Body of pancreas (tissue), 4 donors: ENCODE data around the gene FGF2. TPM values are rescaled to one million over a fixed set of nuclear protein-coding genes. Genes with fewer than 3 reads are reported as not detected.
A peak's percentile ranks its signal among the peaks of the same experiment; 100 is the strongest.

Source experiments
- ATAC-seq: fragments of 150-250 bp; one replicate; pipeline ENCODE4 v1.9.1; 2016
- DNase-seq, 4 donors: peaks; one replicate each; pipeline ENCODE4 v3.0.0-alpha.2; 2019
- H3K27ac ChIP-seq, 4 donors: fragments of 200-600 bp; sonication (generic); 1 replicate in 3 of 4; 2 replicates in 1 of 4; pipeline versions ENCODE4 v1.5.1 to v1.6.1; 2016 to 2019; ENCODE audit warnings: mild to moderate bottlenecking in 1 of 4, mixed read lengths in 1 of 4, moderate library complexity in 1 of 4
- H3K27me3 ChIP-seq, 2 donors: fragments of 200-600 bp; sonication (generic); one replicate each; pipeline ENCODE4 v1.6.0; 2016; ENCODE audit warnings: mild to moderate bottlenecking in 1 of 2
- H3K36me3 ChIP-seq, 2 donors: fragments of 200-600 bp; sonication (generic); replicated peaks in 1 of 2; 2 replicates each; pipeline ENCODE4 v1.5.1; 2016; ENCODE audit warnings: low read depth in 2 of 2; ENCODE audit not compliant: insufficient read depth in 1 of 2
- H3K4me1 ChIP-seq: fragments of 200-600 bp; sonication (generic); one replicate; pipeline ENCODE4 v1.6.0; 2016
- H3K4me3 ChIP-seq, 2 donors: fragments of 200-600 bp; sonication (generic); 1 replicate in 1 of 2; 2 replicates in 1 of 2; pipeline ENCODE4 v1.5.1; 2016 to 2019
- H3K9me3 ChIP-seq, 3 donors: fragments of 200-600 bp; sonication (generic); 1 replicate in 2 of 3; 2 replicates in 1 of 3; pipeline ENCODE4 v1.5.1; 2016
- CTCF ChIP-seq, 7 experiments: fragments of 450-650 bp in 4 of 7; fragments of 200-600 bp in 3 of 7; sonication (generic) in 3 of 7; IDR thresholded peaks; one replicate each; pipeline ENCODE4 v1.5.1; 2016 to 2019; ENCODE audit warnings: antibody characterized with exemption in 7 of 7
- POLR2A ChIP-seq, 3 donors: fragments of 450-650 bp; IDR thresholded peaks; one replicate each; pipeline ENCODE4 v1.6.1; 2016; ENCODE audit warnings: antibody characterized with exemption in 3 of 3, mild to moderate bottlenecking in 2 of 3
- WGBS, 2 donors: methylation state at CpG; one replicate each; pipeline ENCODE4 v1.1.5; 2017; 5-methylcytosine and 5-hydroxymethylcytosine counted together
- intact Hi-C: fragments of 100-400 bp; cut with DNase I; formaldehyde crosslinking; loops from one replicate; pipeline ENCODE4 v1.15.1; 2023
- total RNA-seq, 2 donors: library from RNA; depleted of rRNA; stranded (reverse); fragments of >200 nt; gene quantifications; one replicate each; pipeline ENCODE4 v1.1.0, GENCODE V29; 2016

FGF2 gene
- total RNA-seq, 2 donors from 2014 or later, result 1.8 to 2.3 TPM

- no peaks in the 10 kb centered on the region for H3K9me3 ChIP-seq
- no peak overlapping the region for H3K4me3 ChIP-seq
- DNase-seq (no peak), ATAC-seq (no peak)
- H3K27me3 ChIP-seq, result peaks cover 0 to 4% of the 10 kb centered on the region in 2 donors
- no peaks in the 10 kb centered on the region for H3K36me3 ChIP-seq
- H3K27ac ChIP-seq, result no peak overlapping the region
- H3K4me1 ChIP-seq, result peaks cover 11% of the 10 kb centered on the region
- TF ChIP-seq CTCF (IDR thresholded peaks at IDR 0.05) (no peak), POLR2A (IDR thresholded peaks at IDR 0.05) (no peak)
- 73 to 82% methylated on average over 2 of the region's 2 CpGs for WGBS, 2 donors
- intact Hi-C loops, result no loop called here
Measured at GRCh38 chr4:122822466-122822865, 4.2 kb upstream of the FGF2 start.

- 81 to 85% methylated on average over 2 of the region's 2 CpGs for WGBS, 2 donors
- TF ChIP-seq CTCF (IDR thresholded peaks at IDR 0.05) (no peak), POLR2A (IDR thresholded peaks at IDR 0.05) (no peak)
Measured at GRCh38 chr4:122823476-122823875, 3.2 kb upstream of the FGF2 start.

GRCh38 chr4:122824616-122825015 is 2.0 kb upstream of the FGF2 start:
- Histone ChIP-seq H3K27me3 (peaks cover 0 to 17% of the 10 kb centered on the region in 2 donors), H3K4me3 (no peak overlapping the region), H3K9me3 (no peaks in the 10 kb centered on the region), H3K4me1 (peaks cover 16% of the 10 kb centered on the region), H3K27ac (no peak overlapping the region), H3K36me3 (no peaks in the 10 kb centered on the region)
- ATAC-seq, result no peak
- TF ChIP-seq POLR2A (IDR thresholded peaks at IDR 0.05), result no peak
- TF ChIP-seq CTCF (IDR thresholded peaks at IDR 0.05), result no peak
- intact Hi-C loops, result no loop called here
- no peak for DNase-seq
- 57 to 58% methylated on average over 2 of the region's 2 CpGs for WGBS, 2 donors

More at GRCh38 chr4:122823476-122823875, 3.2 kb upstream of the FGF2 start:
- no peak overlapping the region for H3K4me3 ChIP-seq
- H3K36me3 ChIP-seq, result no peaks in the 10 kb centered on the region
- DNase-seq, result no peak
- no peaks in the 10 kb centered on the region for H3K9me3 ChIP-seq
- H3K27me3 ChIP-seq, result peaks cover 0 to 13% of the 10 kb centered on the region in 2 donors
- intact Hi-C loops, result no loop called here
- H3K27ac ChIP-seq, result no peak overlapping the region
- H3K4me1 ChIP-seq, result peaks cover 16% of the 10 kb centered on the region
- no peak for ATAC-seq

GRCh38 chr4:122826079-122826527 is 528 bp upstream of the FGF2 start:
- Histone ChIP-seq H3K4me3 (no peak overlapping the region), H3K27me3 (peaks cover 0 to 19% of the 10 kb centered on the region in 2 donors), H3K36me3 (no peaks in the 10 kb centered on the region), H3K9me3 (no peaks in the 10 kb centered on the region), H3K27ac (peak overlapping the region in 1 of 4 donors; percentile 30), H3K4me1 (peaks cover 16% of the 10 kb centered on the region)
- WGBS, 2 donors, result 47 to 61% methylated on average over 18 of the region's 18 CpGs
- ATAC-seq (no peak), DNase-seq (no peak)
- intact Hi-C loops, result no loop called here
- TF ChIP-seq POLR2A (IDR thresholded peaks at IDR 0.05), result no peak
- no peak for TF ChIP-seq CTCF (IDR thresholded peaks at IDR 0.05)

GRCh38 chr4:122827258-122827878 is 737 bp downstream of the FGF2 start:
- H3K9me3 ChIP-seq, result no peaks in the 10 kb centered on the region
- DNase-seq (peak; percentile 3 to 18 (median 16)), ATAC-seq (peak; percentile 58)
- H3K4me3 ChIP-seq, result peak overlapping the region in 1 of 2 donors; percentile 56
- H3K27ac ChIP-seq, result no peak overlapping the region
- no peak for TF ChIP-seq CTCF (IDR thresholded peaks at IDR 0.05)
- TF ChIP-seq POLR2A (IDR thresholded peaks at IDR 0.05), result no peak
- peaks cover 0 to 20% of the 10 kb centered on the region in 2 donors for H3K27me3 ChIP-seq
- peaks cover 16% of the 10 kb centered on the region for H3K4me1 ChIP-seq
- no peaks in the 10 kb centered on the region for H3K36me3 ChIP-seq
- 1 to 2% methylated on average over 31 to 57 of the region's 57 CpGs for WGBS, 2 donors
- intact Hi-C loops, result no loop called here
